Endothelial cell (in vitro differentiated cells): ENCODE results near the gene INO80. TPM values are rescaled to one million over a fixed set of nuclear protein-coding genes. Genes with fewer than 3 reads are reported as not detected.
A peak's percentile ranks its signal among the peaks of the same experiment; 100 is the strongest.

Experiments used
- DNase-seq: peaks from one replicate; pipeline ENCODE4 v3.0.0; 2021; ENCODE audit warnings: low spot score
- H3K27ac Mint-ChIP-seq: one replicate; pipeline ENCODE4 v1.8.0; 2021; ENCODE audit warnings: mixed read lengths, inconsistent platforms; ENCODE audit not compliant: unreplicated experiment
- H3K27me3 Mint-ChIP-seq: one replicate; pipeline ENCODE4 v1.8.0; 2021; ENCODE audit warnings: mild to moderate bottlenecking, moderate library complexity, mixed read lengths, inconsistent platforms; ENCODE audit not compliant: unreplicated experiment
- H3K36me3 Mint-ChIP-seq: one replicate; pipeline ENCODE4 v1.8.0; 2021; ENCODE audit warnings: mild to moderate bottlenecking, low read depth, mixed read lengths, inconsistent platforms; ENCODE audit not compliant: unreplicated experiment
- H3K4me1 Mint-ChIP-seq: one replicate; pipeline ENCODE4 v1.8.0; 2021; ENCODE audit warnings: mild to moderate bottlenecking, mixed read lengths, inconsistent platforms; ENCODE audit not compliant: unreplicated experiment
- H3K4me3 Mint-ChIP-seq: one replicate; pipeline ENCODE4 v1.8.0; 2021; ENCODE audit warnings: mild to moderate bottlenecking, mixed read lengths, inconsistent platforms; ENCODE audit not compliant: unreplicated experiment
- H3K9me3 Mint-ChIP-seq: one replicate; pipeline ENCODE4 v1.8.0; 2021; ENCODE audit warnings: mixed read lengths, inconsistent platforms; ENCODE audit not compliant: unreplicated experiment
- total RNA-seq: library from RNA; stranded (reverse); fragmentation: NEBNext Ultra II Directional; extraction: Animal tissue kit (Norgen Biotek cat#: 25700); gene quantifications from one replicate; pipeline ENCODE4 v1.2.1, GENCODE V29; 2021; ENCODE audit not compliant: unreplicated experiment
- TF ChIP-seq, protein P1 (sequence below): fragments of 200-600 bp; sonication (generic); IDR thresholded peaks from one replicate; pipeline ENCODE4 v1.5.0; 2021; ENCODE audit warnings: antibody characterized with exemption; ENCODE audit not compliant: unreplicated experiment

The INO80 gene
- total RNA-seq, 1 donor from 2014 or later, result 26.6 TPM

DNA sequence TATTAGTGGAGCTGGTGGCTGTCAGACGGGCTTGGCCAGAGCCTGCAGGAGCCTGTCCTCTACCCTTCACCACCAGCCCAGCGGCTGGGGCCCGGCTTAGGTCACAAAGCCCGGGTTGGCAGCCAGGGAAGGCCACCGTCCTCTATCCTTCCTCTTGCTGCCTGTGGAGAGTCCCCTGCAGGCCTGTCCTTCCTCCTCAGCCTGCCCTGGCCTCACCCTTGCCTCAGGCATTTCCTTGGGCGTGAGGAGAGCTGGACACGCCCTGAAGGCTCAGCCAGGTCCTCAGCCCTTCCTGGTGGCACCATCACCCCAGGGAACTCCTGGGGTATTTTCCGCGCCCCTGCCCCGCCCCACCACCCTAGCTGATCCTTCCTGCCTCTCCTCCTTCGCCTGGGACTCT is 155.2 kb downstream of the INO80 start:
- H3K4me3 Mint-ChIP-seq, result no peak overlapping the region

DNA sequence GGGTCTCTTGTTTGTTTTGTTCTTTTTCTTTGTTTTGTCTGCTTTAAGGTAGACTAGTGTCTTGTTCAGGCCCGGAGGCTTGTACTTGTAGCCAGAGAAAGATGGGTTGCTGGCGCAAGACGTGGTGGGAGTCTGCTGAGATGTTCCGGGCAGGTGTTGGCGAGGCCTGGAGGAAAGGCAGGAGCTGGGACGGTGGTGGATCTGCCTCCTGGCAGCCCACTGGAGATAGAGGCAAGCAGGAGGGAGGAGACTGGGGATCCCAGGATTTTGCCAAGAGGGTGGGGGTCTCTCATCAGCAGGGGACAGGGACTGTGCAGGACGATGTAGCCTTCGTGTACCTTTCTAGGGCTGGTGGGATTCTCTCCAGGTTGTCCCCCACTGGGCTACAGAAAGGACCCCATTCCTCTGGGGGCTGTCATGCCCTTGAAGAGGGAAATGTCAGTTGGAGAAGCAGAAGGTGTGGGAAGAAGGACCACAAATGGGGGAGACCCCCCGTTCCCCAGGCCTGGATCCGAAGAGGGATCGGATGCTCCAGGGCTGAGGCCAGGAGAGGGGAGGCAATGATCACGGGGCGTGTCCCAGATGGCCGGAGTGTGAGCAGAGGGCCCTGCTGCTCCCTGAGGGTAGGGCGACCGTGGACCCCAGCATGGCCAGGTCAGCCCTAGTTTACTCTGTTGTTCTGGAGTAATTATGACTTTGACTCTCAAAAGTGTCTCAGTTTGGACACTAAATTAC is 155.8 kb downstream of the INO80 start:
- Mint-ChIP-seq H3K27ac (peak overlapping the region; percentile 17), H3K4me1 (peaks cover 20% of the 10 kb centered on the region), H3K36me3 (peaks cover 18% of the 10 kb centered on the region), H3K27me3 (peaks cover 19% of the 10 kb centered on the region), H3K4me3 (peak overlapping the region; percentile 32), H3K9me3 (no peaks in the 10 kb centered on the region)
- TF ChIP-seq, protein P1, sequence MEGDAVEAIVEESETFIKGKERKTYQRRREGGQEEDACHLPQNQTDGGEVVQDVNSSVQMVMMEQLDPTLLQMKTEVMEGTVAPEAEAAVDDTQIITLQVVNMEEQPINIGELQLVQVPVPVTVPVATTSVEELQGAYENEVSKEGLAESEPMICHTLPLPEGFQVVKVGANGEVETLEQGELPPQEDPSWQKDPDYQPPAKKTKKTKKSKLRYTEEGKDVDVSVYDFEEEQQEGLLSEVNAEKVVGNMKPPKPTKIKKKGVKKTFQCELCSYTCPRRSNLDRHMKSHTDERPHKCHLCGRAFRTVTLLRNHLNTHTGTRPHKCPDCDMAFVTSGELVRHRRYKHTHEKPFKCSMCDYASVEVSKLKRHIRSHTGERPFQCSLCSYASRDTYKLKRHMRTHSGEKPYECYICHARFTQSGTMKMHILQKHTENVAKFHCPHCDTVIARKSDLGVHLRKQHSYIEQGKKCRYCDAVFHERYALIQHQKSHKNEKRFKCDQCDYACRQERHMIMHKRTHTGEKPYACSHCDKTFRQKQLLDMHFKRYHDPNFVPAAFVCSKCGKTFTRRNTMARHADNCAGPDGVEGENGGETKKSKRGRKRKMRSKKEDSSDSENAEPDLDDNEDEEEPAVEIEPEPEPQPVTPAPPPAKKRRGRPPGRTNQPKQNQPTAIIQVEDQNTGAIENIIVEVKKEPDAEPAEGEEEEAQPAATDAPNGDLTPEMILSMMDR, result no peak
- no peak for DNase-seq

More for the DNA sequence above, 155.2 kb downstream of the INO80 start:
- no peak overlapping the region for H3K27ac Mint-ChIP-seq
- no peak for DNase-seq
- H3K4me1 Mint-ChIP-seq, result peaks cover 20% of the 10 kb centered on the region
- H3K36me3 Mint-ChIP-seq, result peaks cover 19% of the 10 kb centered on the region
- TF ChIP-seq, protein P1, result no peak
- H3K9me3 Mint-ChIP-seq, result no peaks in the 10 kb centered on the region
- peaks cover 19% of the 10 kb centered on the region for H3K27me3 Mint-ChIP-seq

DNA sequence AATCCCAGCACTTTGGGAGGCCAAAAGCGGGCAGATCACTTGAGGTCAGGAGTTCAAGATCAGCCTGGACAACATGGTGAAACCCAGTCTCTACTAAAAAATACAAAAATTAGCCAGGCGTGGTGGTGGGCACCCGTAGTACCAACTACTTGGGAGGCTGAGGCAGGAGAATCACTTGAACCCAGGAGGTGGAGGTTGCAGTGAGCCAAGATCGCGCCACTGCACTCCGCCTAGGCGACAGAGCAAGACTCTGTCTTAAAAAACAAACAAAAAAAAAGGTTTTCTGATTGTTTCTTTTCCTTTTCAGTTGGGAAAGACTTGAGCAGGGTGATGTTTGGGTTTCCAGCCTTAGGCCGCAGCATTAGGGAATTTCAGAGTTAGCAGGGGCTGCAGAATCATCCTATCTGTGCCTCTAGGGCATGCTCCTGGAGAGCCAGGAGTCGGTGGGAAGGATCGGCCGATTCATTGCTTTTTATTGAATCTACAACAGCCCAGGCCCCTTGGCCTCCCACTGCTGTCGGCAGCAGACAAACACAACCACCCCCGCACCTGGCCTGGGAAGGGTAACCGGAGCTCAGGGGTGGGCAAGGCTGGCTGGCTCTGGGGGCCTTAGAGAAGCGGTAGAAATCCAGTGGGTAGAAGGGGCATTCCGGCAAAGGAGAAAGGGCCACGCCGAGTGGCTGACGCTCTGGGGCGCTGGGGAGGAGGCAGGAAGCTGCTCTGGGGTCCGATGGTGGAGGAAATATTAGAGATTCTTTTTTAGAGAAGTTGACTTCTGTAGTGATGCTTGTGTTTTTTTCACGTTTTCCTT is 156.5 kb downstream of the INO80 start:
- Mint-ChIP-seq H3K4me1 (peaks cover 21% of the 10 kb centered on the region), H3K4me3 (peak overlapping the region; percentile 32), H3K27me3 (peaks cover 19% of the 10 kb centered on the region), H3K9me3 (no peaks in the 10 kb centered on the region), H3K36me3 (peaks cover 16% of the 10 kb centered on the region), H3K27ac (peak overlapping the region; percentile 17)
- no peak for DNase-seq
- TF ChIP-seq, protein P1, result no peak

DNA sequence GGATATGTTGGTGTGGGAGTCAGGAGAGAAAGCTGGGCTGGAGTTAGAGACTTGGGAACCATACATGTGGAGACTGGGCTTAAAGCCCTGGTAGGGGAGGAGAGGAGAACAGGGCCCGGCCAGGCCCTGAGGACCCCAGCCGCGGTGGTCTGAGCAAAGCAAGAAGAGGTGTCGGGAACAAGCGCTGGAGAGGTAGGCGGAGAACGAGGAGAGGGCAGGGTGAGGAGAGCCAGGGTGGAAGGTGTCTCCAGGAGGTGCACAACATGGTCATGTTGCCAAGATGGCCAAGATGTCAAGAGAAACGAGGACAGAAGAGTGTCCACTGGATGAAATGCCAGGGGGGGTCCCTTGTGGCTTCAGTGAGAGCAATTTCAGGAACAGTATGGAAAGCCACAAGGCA is 157.4 kb downstream of the INO80 start:
- Mint-ChIP-seq H3K4me3 (peak overlapping the region; percentile 28), H3K4me1 (peaks cover 29% of the 10 kb centered on the region), H3K27me3 (peaks cover 19% of the 10 kb centered on the region), H3K36me3 (peaks cover 16% of the 10 kb centered on the region), H3K27ac (peak overlapping the region; percentile 24), H3K9me3 (no peaks in the 10 kb centered on the region)
- DNase-seq, result no peak
- TF ChIP-seq, protein P1, result no peak

DNA sequence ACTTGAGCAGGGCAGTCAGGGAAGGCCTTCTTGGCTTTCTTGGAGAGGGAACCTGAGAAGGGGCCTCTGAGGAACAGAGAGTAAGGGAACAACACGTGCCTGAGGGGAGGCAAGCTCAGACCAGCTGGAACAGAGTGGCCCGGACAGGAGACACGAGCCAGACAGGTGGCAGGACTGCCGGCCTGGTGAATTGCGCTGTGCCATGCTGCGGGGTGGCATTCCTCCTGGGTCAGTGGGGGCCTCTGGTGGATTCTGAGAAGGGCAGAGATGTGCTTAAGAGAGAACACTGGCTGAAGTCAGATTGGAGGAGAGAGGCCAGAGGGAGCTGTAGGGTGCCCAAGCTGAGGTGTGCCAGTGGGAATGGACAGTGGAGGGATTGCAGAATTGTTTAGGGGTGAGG is 157.9 kb downstream of the INO80 start:
- DNase-seq, result no peak
- H3K36me3 Mint-ChIP-seq, result peaks cover 16% of the 10 kb centered on the region
- H3K27ac Mint-ChIP-seq, result no peak overlapping the region
- H3K4me3 Mint-ChIP-seq, result no peak overlapping the region
- TF ChIP-seq, protein P1, result no peak
- H3K4me1 Mint-ChIP-seq, result peaks cover 29% of the 10 kb centered on the region
- H3K27me3 Mint-ChIP-seq, result peaks cover 16% of the 10 kb centered on the region
- no peaks in the 10 kb centered on the region for H3K9me3 Mint-ChIP-seq
